GM20000 (cell line): Measurements from ENCODE around the gene PTPRQ.

Source experiments
- DNase-seq: peaks from one replicate; pipeline ENCODE4 v3.0.0; 2012; ENCODE audit warnings: low spot score
- TF ChIP-seq, protein P1 (sequence below): IDR thresholded peaks from 2 replicates; pipeline ENCODE4 v1.5.1; 2012; ENCODE audit warnings: mild to moderate bottlenecking, control low read depth; ENCODE audit errors: extremely low read depth, missing control alignments

The PTPRQ gene

GRCh38 chr12:80517655-80518054, 73.6 kb downstream of the PTPRQ start:
- TF ChIP-seq, protein P1, sequence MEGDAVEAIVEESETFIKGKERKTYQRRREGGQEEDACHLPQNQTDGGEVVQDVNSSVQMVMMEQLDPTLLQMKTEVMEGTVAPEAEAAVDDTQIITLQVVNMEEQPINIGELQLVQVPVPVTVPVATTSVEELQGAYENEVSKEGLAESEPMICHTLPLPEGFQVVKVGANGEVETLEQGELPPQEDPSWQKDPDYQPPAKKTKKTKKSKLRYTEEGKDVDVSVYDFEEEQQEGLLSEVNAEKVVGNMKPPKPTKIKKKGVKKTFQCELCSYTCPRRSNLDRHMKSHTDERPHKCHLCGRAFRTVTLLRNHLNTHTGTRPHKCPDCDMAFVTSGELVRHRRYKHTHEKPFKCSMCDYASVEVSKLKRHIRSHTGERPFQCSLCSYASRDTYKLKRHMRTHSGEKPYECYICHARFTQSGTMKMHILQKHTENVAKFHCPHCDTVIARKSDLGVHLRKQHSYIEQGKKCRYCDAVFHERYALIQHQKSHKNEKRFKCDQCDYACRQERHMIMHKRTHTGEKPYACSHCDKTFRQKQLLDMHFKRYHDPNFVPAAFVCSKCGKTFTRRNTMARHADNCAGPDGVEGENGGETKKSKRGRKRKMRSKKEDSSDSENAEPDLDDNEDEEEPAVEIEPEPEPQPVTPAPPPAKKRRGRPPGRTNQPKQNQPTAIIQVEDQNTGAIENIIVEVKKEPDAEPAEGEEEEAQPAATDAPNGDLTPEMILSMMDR: no peak
- no peak for DNase-seq

GRCh38 chr12:80531646-80532045, 87.6 kb downstream of the PTPRQ start:
- DNase-seq: no peak
- TF ChIP-seq, protein P1: no peak

DNA sequence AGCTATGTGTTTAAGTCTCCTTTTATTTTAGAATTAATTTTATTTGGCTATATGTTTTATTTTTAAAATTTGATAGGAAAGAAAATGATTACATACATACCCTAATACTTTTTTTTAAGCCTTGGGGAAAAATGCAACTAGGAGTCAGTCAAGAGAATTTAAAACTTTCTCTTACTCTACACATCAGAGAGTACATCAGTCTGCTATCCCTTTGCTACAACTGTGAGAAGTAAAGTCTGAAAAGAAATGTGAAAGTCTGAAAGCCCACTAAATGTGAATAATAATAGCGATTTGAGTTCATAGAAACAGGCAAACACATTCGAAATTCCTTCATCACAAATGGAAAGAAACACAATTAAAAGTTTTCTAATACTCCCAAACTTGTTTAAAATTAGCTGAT, 95.0 kb downstream of the PTPRQ start:
- DNase-seq: no peak
- TF ChIP-seq, protein P1: no peak

- DNase-seq: no peak
- TF ChIP-seq, protein P1: no peak
These were observed 105.3 kb downstream of the PTPRQ start for GRCh38 chr12:80549298-80549697.

- TF ChIP-seq, protein P1: no peak
- DNase-seq: no peak
These were observed 107.9 kb downstream of the PTPRQ start for GRCh38 chr12:80551897-80552296.

- TF ChIP-seq, protein P1: no peak
- no peak for DNase-seq
These were observed 109.3 kb downstream of the PTPRQ start for GRCh38 chr12:80553316-80553715.

DNA sequence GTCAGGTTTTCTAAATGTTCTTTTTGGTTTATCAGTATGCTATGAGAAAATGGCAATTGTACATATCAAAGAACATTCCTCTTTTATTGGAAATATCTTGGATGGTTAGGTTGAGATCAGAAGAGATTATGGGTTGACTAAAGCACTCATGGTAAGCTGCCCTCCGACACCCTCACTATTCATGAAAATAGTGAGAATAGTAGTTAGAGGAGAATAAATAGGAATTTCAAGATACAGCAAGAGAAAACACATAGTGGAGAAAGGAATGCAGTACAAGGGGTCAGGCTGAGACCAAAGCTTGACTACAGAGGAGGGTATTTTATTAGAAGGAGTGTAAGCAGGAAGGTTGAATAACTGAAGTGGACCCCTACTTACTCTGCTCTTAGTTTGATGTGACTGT, 112.5 kb downstream of the PTPRQ start:
- no peak for DNase-seq
- TF ChIP-seq, protein P1: no peak

- DNase-seq: no peak
- TF ChIP-seq, protein P1: no peak
These were observed 115.7 kb downstream of the PTPRQ start for GRCh38 chr12:80559766-80560165.
